H9 (cell line): ENCODE results near the gene TOR1A. TPM values are rescaled to one million over a fixed set of nuclear protein-coding genes. Genes with fewer than 3 reads are reported as not detected.

Experiments used
- DNase-seq: peaks from one replicate; pipeline ENCODE4 v3.0.0-alpha.2; 2017
- H2AFZ ChIP-seq: one replicate; pipeline ENCODE4 v1.6.1; 2013; ENCODE audit warnings: mild to moderate bottlenecking, low read length, control low read depth, moderate library complexity
- H2AK5ac ChIP-seq: 2 replicates; pipeline ENCODE4 v1.6.1; 2013; ENCODE audit warnings: low read length, control low read depth, mixed read lengths; ENCODE audit not compliant: insufficient read length
- H2BK120ac ChIP-seq: one replicate; pipeline ENCODE4 v1.6.1; 2013; ENCODE audit warnings: low read depth, mild to moderate bottlenecking, low read length, control low read depth, inconsistent platforms; ENCODE audit not compliant: poor library complexity, severe bottlenecking
- H2BK12ac ChIP-seq: 2 replicates; pipeline ENCODE4 v1.6.1; 2013; ENCODE audit warnings: low read length, control low read depth, mixed read lengths, low read depth; ENCODE audit not compliant: insufficient read length
- H2BK15ac ChIP-seq: 2 replicates; pipeline ENCODE4 v1.6.1; 2013; ENCODE audit warnings: low read depth, low read length, control low read depth
- H2BK20ac ChIP-seq: one replicate; pipeline ENCODE4 v1.6.1; 2013; ENCODE audit warnings: low read depth, mild to moderate bottlenecking, low read length, control low read depth, inconsistent platforms; ENCODE audit not compliant: poor library complexity, severe bottlenecking
- H2BK5ac ChIP-seq: 2 replicates; pipeline ENCODE4 v1.6.1; 2013; ENCODE audit warnings: low read length, control low read depth, mixed read lengths; ENCODE audit not compliant: insufficient read length
- H3K14ac ChIP-seq: 2 replicates; pipeline ENCODE4 v1.6.1; 2013; ENCODE audit warnings: low read length, control low read depth; ENCODE audit not compliant: insufficient read depth
- H3K18ac ChIP-seq: 2 replicates; pipeline ENCODE4 v1.6.1; 2013; ENCODE audit warnings: low read depth, mild to moderate bottlenecking, mixed read lengths, low read length, control low read depth; ENCODE audit not compliant: insufficient read length
- H3K23ac ChIP-seq: 2 replicates; pipeline ENCODE4 v1.6.1; 2013; ENCODE audit warnings: low read length, control low read depth, mixed read lengths, low read depth; ENCODE audit not compliant: insufficient read length
- H3K23me2 ChIP-seq: 2 replicates; pipeline ENCODE4 v1.6.1; 2013; ENCODE audit warnings: low read depth, mild to moderate bottlenecking, mixed read lengths, low read length, control low read depth; ENCODE audit not compliant: insufficient read length, poor library complexity, severe bottlenecking
- H3K27ac ChIP-seq: 2 replicates; pipeline ENCODE4 v1.5.1; 2013; ENCODE audit warnings: low read length, control low read depth, mixed read lengths, low read depth; ENCODE audit not compliant: insufficient read length
- H3K27me3 ChIP-seq: 2 replicates; pipeline ENCODE4 v1.6.1; 2013; ENCODE audit warnings: low read length, control low read depth, inconsistent platforms; ENCODE audit not compliant: insufficient read depth
- H3K4ac ChIP-seq: 2 replicates; pipeline ENCODE4 v1.6.1; 2013; ENCODE audit warnings: low read depth, mild to moderate bottlenecking, control low read depth, inconsistent platforms, low read length, moderate library complexity
- H3K4me1 ChIP-seq: 2 replicates; pipeline ENCODE4 v1.6.1; 2013; ENCODE audit warnings: low read length, control low read depth, inconsistent platforms; ENCODE audit not compliant: insufficient read depth
- H3K4me2 ChIP-seq: 2 replicates; pipeline ENCODE4 v1.6.1; 2013; ENCODE audit warnings: low read length, control low read depth, mixed read lengths; ENCODE audit not compliant: insufficient read length, insufficient read depth
- H3K56ac ChIP-seq: 2 replicates; pipeline ENCODE4 v1.6.1; 2013; ENCODE audit warnings: low read depth, mild to moderate bottlenecking, mixed read lengths, low read length, control low read depth; ENCODE audit not compliant: insufficient read length
- H3K79me1 ChIP-seq: 2 replicates; pipeline ENCODE4 v1.6.1; 2013; ENCODE audit warnings: low read depth, mild to moderate bottlenecking, moderate library complexity, low read length, control low read depth, inconsistent platforms; ENCODE audit not compliant: insufficient read depth, poor library complexity, severe bottlenecking
- H3K79me2 ChIP-seq: 2 replicates; pipeline ENCODE4 v1.6.1; 2013; ENCODE audit warnings: low read length, control low read depth, inconsistent platforms; ENCODE audit not compliant: insufficient read depth
- H3K9ac ChIP-seq: 2 replicates; pipeline ENCODE4 v1.6.1; 2013; ENCODE audit warnings: low read length, control low read depth, mixed read lengths; ENCODE audit not compliant: insufficient read length; ENCODE audit errors: extremely low read depth
- H3K9me3 ChIP-seq: one replicate; pipeline ENCODE4 v1.6.1; 2013; ENCODE audit warnings: low read depth, low read length, inconsistent platforms; ENCODE audit not compliant: control insufficient read depth
- H3T11ph ChIP-seq: one replicate; pipeline ENCODE4 v1.6.1; 2013; ENCODE audit warnings: mild to moderate bottlenecking, low read length, control low read depth, inconsistent platforms
- H4K20me1 ChIP-seq: one replicate; pipeline ENCODE4 v1.6.1; 2013; ENCODE audit not compliant: control insufficient read depth, insufficient read length, insufficient read depth
- H4K5ac ChIP-seq: 2 replicates; pipeline ENCODE4 v1.6.1; 2013; ENCODE audit warnings: low read depth, mild to moderate bottlenecking, mixed read lengths, low read length, control low read depth; ENCODE audit not compliant: insufficient read length
- H4K8ac ChIP-seq: replicated peaks from 2 replicates; pipeline ENCODE4 v1.6.1; 2013; ENCODE audit warnings: low read length, control low read depth, mixed read lengths, low read depth; ENCODE audit not compliant: insufficient read length
- H4K91ac ChIP-seq: 2 replicates; pipeline ENCODE4 v1.6.1; 2013; ENCODE audit warnings: low read depth, mild to moderate bottlenecking, moderate library complexity, mixed read lengths, low read length, control low read depth; ENCODE audit not compliant: insufficient read length
- H3K27ac Mint-ChIP-seq, 3 experiments: 2 replicates in 2 of 3; 3 replicates in 1 of 3; pipeline ENCODE4 v1.8.0; 2020 to 2021; ENCODE audit warnings: mixed read lengths in 3 of 3, mild to moderate bottlenecking in 1 of 3, moderate library complexity in 1 of 3
- H3K27me3 Mint-ChIP-seq: 2 replicates; pipeline ENCODE4 v1.8.0; 2021; ENCODE audit warnings: low read depth, mild to moderate bottlenecking, moderate library complexity, mixed read lengths
- H3K36me3 Mint-ChIP-seq, 3 experiments: 2 replicates in 2 of 3; 3 replicates in 1 of 3; pipeline ENCODE4 v1.8.0; 2020 to 2021; ENCODE audit warnings: low read depth in 3 of 3, mixed read lengths in 3 of 3; ENCODE audit not compliant: insufficient read depth in 1 of 3
- H3K4me1 Mint-ChIP-seq, 2 experiments: 2 replicates each; pipeline ENCODE4 v1.8.0; 2020; ENCODE audit warnings: mixed read lengths in 2 of 2
- H3K4me3 Mint-ChIP-seq, 2 experiments: 2 replicates in 1 of 2; 3 replicates in 1 of 2; pipeline ENCODE4 v1.8.0; 2020 to 2021; ENCODE audit warnings: mild to moderate bottlenecking in 2 of 2, mixed read lengths in 2 of 2, moderate library complexity in 1 of 2
- H3K9me3 Mint-ChIP-seq, 2 experiments: 2 replicates in 1 of 2; 3 replicates in 1 of 2; pipeline ENCODE4 v1.8.0; 2020; ENCODE audit warnings: mild to moderate bottlenecking in 2 of 2, mixed read lengths in 2 of 2, moderate library complexity in 1 of 2
- WGBS: extraction: QIAGEN DNeasy Blood & Tissue Kit; methylation state at CpG from one replicate; pipeline ENCODE4 v1.1.7; 2013; ENCODE audit warnings: missing lambda C conversion rate, low lambda C conversion rate, mixed read lengths; ENCODE audit not compliant: insufficient read length; ENCODE audit errors: extremely low coverage; 5-methylcytosine and 5-hydroxymethylcytosine counted together
- total RNA-seq: library from RNA; stranded (reverse); gene quantifications from 2 replicates; pipeline ENCODE4 v1.2.1, GENCODE V29; 2021
- TF ChIP-seq, protein P1 (sequence below): fragments of 200-600 bp; sonication (generic); conservative IDR thresholded peaks from 3 replicates; pipeline ENCODE4 v1.8.0; 2021; ENCODE audit warnings: antibody characterized with exemption, mild to moderate bottlenecking

The TOR1A gene
- total RNA-seq, 1 experiment from 2014 or later: 60.1 TPM

DNA sequence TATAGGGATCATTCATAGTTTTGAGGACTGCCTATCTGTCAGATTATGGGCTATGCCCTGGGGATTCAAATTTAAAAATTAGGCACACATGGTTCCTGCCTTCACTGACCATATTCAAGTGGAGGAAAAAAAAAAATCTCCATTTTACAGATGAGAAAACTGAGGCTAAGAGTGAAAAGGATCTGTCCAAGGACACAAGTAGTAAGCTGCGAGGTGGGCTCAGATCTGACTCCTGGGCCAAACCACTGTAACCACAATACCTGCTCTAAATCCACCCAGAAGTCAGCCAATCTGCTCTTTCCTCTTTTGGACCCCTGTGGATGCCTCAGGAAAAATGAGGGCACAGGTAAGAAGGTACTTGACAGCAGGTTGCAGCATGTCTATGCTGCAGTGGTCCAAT, 2.8 kb upstream of the TOR1A start:
- peaks cover 23 to 59% (median 49%) of the 10 kb centered on the region in 3 experiments; a peak in 6 of 7 replicates for H3K36me3 Mint-ChIP-seq
- Histone ChIP-seq H3K27me3 (no peaks in the 10 kb centered on the region), H3K23ac (no peak overlapping the region), H3K4me2 (no peak overlapping the region), H2AK5ac (no peak overlapping the region), H3K14ac (no peak overlapping the region), H3K4ac (no peak overlapping the region), H3K9ac (no peak overlapping the region), H3K79me2 (no peaks in the 10 kb centered on the region; the same call in 1 of the 2 replicates), H2BK120ac (no peak overlapping the region), H4K8ac (no peak overlapping the region), H2BK5ac (no peak overlapping the region), H2BK20ac (no peak overlapping the region), H4K20me1 (no peaks in the 10 kb centered on the region), H4K5ac (no peak overlapping the region), H3K18ac (no peak overlapping the region), H3K23me2 (peaks cover 5% of the 10 kb centered on the region), H3K9me3 (no peaks in the 10 kb centered on the region), H3K4me1 (no peaks in the 10 kb centered on the region), H3K56ac (no peak overlapping the region), H2BK15ac (no peak overlapping the region), H3K79me1 (peaks cover 3% of the 10 kb centered on the region), H3K27ac (no peak overlapping the region), H4K91ac (no peak overlapping the region), H3T11ph (no peak overlapping the region), H2AFZ (no peak overlapping the region), H2BK12ac (no peak overlapping the region)
- WGBS: no CpG with 5 or more reads among the region's 1 CpG
- no peak overlapping the region for H3K4me3 Mint-ChIP-seq
- TF ChIP-seq, protein P1, sequence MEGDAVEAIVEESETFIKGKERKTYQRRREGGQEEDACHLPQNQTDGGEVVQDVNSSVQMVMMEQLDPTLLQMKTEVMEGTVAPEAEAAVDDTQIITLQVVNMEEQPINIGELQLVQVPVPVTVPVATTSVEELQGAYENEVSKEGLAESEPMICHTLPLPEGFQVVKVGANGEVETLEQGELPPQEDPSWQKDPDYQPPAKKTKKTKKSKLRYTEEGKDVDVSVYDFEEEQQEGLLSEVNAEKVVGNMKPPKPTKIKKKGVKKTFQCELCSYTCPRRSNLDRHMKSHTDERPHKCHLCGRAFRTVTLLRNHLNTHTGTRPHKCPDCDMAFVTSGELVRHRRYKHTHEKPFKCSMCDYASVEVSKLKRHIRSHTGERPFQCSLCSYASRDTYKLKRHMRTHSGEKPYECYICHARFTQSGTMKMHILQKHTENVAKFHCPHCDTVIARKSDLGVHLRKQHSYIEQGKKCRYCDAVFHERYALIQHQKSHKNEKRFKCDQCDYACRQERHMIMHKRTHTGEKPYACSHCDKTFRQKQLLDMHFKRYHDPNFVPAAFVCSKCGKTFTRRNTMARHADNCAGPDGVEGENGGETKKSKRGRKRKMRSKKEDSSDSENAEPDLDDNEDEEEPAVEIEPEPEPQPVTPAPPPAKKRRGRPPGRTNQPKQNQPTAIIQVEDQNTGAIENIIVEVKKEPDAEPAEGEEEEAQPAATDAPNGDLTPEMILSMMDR: no peak
- H3K27me3 Mint-ChIP-seq: no peaks in the 10 kb centered on the region
- no peaks in the 10 kb centered on the region for H3K9me3 Mint-ChIP-seq
- no peak for DNase-seq
- peaks cover 7 to 9% of the 10 kb centered on the region in 2 experiments for H3K4me1 Mint-ChIP-seq
- H3K27ac Mint-ChIP-seq: no peak overlapping the region
